GM21717 (cell line): ENCODE measurements around the gene CDH13.
"Not testable (repeated sequence)": the region's sequence is repeated elsewhere in the genome, so short reads cannot be mapped to it uniquely, and the experiment has no call there.

Experiments used
- ATAC-seq: cut with Tn5 transposase; IDR thresholded peaks from one replicate; pipeline ENCODE4 v1.9.1; 2021; ENCODE audit warnings: mild to moderate bottlenecking, moderate library complexity; ENCODE audit not compliant: unreplicated experiment

The CDH13 gene

DNA sequence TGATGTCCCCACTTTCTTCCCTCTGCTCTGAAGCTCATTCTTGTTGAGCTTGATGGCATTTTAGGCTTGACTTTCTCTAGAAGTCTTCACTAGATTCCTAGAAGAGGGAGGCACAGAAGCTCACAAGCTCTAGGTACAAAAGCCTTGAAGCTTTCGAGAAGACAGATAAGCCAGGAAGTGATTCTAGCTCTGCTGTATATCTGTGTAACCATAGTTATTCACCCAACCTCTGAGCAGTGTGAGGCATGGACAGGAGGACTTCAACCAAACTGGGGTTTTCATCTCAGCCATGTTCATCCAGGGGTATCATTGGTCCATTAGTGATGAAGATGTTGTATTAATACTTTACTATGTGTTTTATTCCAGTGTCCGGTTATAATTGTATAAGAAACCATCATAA, 299.7 kb downstream of the CDH13 start:
- ATAC-seq, result no peak

DNA sequence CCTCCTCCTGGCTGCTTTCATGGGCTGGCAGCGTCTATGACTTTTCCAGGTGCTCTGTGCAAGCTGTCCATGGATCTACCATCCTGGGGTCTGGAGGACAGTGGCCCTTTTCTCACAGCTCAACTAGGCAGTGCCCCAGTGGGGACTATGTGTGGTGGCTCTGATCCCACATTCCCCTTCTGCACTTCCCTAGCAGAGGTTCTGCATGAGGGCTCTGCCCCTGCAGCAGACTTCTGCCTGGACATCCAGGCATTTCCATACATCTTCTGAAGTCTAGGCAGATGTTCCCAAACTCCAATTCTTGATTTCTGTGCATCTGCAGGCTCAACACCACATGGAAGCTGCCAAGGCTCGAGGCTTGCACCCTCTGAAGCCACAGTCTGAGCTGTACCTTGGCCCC, 307.2 kb downstream of the CDH13 start:
- not testable (repeated sequence) for ATAC-seq

DNA sequence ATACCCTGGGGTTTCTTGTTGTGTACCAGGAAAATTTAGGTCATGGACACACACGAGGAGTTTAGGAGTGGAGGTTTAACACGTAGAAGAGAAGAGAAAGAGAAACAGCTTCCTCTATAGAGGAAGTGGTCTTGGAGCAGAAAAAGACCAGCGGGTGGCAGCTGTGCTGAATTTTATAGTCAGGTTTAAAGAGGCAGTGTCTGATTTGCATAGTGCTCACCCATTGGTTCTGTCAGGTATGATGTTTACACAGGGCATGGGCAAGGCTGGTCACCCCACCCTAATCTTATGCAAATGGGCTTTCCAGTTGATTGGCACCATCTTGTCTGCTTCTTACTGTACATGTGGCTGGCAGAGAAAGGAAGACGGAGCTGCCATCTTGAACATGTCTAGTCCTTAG, 309.0 kb downstream of the CDH13 start:
- ATAC-seq, result no peak

DNA sequence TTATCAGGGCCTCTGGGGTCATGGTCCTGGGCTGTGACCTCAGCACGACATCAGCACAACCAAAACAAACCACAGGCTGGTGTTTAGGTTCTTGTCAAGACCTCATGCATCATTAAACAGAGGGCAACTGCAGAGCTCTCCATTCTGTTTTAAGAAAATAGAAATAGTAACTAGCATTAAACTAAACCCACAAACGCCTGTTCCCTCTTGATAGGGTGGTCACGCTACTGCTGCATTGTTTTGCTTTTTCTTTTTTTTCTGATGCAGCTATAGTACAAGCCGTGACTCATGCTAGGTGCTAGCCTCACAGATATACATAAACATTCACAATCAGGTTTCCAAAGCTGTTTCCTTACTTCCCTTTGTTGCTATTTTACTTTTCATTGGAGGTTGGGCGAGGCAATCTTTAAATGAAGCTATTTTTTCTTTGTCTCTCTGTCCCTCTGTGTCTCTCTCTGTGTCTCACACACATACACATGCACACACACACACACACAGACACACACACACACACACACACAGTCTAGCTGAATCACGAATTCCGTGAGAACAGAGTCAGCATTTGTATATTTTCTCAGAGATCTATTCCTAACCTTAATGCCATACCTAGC, 310.3 kb downstream of the CDH13 start:
- no peak for ATAC-seq

DNA sequence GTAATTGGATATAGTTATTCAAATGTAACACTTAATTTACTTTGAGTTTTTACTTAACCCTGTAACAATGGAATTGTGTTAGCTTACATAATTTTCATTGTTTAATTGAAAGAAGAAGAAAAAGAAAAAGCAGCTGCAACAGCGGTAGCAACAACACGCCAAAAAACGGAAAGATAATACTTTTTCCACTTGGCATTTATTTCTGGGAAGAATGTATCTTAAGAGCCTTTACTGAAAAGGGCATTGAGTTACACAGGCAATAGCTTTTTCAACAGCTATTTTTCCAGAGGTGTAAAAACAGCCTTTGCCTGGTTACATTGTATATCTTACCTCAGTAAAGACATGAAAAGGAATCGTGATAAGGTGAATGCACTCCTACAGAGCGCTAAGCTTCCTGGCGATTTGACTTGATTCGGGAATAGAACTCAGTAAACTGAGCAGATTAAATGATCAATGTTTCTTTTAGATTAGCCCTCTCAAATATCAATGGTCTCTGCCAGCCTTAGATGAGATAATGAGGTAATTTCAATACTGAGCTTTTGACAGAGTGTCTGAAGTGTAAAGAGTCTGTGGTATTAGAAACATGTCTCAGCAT, 311.3 kb downstream of the CDH13 start:
- no peak for ATAC-seq

DNA sequence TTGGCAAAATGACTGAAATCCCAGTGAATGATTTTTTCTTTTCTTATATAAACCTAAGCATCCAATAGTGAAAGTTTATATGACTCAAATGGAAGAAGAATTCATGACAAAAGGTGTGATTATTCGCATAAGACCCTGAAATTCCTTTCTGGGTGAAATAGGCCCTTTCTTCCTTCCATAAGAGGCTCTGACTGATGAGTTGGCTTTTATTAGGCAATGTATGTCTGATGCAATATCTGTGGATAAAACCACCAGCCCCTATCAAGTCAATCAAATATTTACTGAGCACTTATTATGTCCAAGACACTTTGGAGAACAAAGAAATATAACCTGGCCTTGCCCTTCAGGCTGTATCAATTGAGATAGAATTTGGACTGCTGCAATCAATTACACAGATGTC, 316.6 kb downstream of the CDH13 start:
- ATAC-seq, result no peak

DNA sequence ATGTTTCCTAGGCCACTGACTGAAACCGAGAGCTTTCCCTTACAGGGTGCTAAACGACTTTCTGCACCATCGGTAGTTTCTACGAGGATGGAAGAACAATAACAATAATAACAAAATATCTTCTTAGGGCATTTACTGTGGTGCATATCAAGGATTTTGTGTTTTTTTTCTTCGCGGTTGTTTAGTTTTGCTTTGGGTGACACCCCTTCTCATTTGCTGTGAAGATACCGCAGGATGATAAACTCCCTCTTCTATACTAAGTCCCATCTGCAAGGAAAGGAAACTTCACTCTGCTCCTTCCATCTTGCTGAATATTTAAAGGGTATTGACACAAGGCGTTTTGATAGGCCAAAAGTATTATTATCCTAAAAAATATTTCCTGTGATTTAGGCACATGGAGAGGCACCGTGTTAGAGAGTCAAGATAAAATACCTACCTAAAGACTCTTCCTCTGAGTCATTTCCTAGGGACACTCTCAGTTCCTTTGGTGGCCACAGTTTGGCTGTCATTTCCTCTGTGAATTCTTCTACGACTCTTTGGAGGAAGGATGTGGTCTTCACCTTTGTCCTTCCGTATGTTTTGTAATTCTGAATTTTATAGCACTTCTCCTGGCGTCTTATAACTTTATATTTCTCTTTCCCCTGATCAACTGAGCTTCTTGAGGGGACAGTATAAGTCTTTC, 318.8 kb downstream of the CDH13 start:
- ATAC-seq, result no peak

DNA sequence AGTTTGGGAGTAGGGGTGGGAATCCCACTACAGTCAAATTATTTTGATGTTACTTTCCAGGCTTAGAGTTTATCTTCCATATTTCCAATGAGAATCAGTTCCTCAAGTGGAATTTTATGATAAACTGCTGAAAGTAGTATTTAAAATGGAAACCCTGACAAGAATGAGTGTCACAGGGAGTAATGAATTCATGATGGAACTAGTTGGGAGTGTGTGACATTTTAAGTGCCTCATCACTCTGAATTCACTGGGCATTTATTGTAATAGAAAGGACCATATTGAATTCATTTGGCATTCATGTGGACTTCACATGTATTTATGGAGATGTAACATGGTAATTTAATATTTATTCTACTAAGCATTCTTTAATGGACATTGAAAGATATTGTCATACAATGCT, 320.9 kb downstream of the CDH13 start:
- ATAC-seq, result no peak

DNA sequence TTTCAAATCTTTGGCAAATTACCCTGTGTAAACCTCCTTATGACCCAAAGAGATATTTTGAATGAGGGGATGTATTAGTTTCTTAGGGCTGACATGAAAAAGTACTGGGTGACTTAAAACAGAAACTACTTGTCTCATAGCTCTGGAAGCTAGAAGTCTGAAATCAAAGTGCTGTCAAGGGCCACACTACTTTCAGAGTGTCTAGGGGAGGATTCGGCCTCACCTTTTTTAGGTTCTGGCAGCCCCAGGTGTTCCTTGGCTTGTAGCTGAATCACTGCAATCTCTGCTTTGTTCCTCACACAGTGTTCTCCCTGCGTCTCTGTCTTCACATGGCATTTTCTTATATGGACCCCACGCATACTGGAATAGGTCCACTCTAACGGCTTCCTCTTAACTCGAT, 322.2 kb downstream of the CDH13 start:
- ATAC-seq, result no peak

DNA sequence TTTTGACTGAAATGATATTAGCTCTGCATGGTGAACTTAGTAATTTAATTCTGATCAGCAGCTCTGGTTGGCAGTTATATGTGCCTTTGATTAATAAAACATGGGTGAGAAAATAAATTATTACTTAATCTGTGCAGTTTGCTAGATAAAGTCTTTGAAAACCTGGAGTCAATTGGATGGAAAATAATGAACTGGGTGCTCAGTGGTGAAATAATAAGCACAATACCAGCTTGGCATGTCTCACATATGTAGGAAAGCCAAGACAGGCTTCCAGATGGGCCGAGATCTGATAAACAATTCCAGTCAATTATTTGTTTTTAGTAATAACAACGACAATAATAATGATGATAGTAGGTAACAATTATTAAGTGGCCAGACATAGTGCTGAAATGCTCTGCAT, 326.7 kb downstream of the CDH13 start:
- no peak for ATAC-seq

DNA sequence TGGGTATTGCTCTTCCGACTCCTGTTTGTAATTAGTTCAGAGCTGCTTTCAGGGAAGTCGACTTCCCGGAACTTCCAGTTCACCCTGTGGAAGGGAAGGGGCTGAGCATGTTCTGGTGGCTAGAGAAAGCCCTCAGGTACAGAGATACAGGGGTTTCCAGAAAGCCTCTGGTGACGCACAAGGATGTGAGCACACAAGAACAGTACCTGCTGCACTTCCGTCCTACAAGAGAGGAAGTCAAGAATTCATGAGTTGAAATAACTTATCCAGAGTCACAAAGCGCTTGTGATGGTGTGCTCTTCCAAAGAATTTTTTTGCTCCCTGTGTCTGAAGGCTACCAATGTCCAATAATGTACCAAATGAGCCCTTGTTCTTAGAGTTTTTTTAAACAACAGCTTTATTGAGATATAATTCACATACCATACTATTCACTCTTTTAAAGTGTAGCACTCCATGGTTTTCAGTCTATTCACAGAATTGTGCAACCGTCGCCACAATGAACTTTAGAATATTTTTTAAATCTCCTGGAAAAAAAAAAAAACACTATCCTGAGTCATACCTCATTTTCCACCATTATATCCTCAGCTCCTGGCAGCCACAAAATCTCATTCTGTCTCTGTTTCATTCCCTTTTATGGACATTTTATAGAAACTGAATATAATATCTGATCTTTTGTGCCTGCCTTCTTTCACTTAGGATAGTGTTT, 327.6 kb downstream of the CDH13 start:
- no peak for ATAC-seq

DNA sequence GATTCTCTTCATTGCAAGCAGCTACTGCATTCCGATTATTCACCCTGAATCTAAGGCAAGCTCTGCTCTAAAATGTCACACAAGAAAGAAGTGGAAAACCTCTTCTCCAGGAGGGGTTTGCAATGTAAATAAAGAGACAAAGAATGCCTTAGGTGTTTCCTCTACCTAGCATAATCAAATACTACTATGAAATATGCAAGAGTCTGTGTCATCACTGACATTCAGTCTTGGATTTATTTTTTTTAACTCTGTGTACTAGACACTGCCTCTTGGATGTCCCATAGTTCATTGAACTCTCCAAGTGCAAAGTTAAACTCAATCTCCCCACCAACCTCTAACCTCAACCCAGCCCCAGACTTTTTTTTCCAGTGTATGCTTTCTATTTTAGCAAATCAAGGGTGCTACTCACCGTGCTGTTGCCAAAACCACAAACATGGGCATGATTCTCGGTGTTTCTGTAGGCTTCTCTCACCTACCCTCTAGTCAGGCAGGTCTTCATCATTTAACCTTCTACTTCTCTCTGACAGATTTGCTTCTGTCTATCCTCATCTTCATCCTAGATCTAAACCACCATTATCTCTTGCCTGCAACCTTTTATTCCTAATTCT, 329.1 kb downstream of the CDH13 start:
- no peak for ATAC-seq

DNA sequence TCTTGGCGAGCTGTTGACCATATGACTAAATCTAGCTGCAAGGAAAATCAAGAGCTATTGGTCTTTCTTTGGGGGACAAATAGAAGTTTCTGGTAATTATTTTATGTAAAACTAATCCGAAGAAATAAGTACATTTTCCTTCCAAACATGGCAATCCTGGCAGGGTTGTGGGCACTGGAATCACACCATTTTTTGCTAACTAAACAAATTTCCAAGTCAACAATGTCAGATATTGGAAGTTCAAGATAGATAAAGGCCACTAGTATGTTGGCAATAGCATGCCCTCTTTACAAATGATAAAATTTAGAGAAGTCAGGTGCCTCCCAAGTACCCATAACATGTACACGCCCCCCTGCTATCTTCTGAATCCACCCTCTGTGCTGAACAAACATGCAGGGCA, 330.4 kb downstream of the CDH13 start:
- ATAC-seq, result no peak

DNA sequence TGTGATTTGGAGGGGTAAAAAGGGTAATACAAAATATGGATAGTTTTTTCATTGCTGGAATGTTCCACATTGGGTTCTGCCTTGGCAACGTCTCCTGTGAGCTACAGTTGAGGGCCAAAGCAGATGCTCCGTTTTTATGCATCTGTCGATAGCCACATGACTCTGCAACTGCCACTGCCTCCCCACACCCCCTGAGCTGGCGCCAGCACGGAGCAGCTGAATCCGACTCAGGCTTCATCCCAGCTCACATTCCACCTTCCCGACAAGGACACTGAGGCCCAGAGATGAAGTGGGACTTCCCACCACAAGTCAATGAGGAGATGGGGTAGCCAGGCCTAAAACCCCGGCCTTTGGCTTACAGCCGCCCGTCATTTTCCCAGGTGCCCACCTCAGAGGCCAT, 334.1 kb downstream of the CDH13 start:
- ATAC-seq, result no peak

DNA sequence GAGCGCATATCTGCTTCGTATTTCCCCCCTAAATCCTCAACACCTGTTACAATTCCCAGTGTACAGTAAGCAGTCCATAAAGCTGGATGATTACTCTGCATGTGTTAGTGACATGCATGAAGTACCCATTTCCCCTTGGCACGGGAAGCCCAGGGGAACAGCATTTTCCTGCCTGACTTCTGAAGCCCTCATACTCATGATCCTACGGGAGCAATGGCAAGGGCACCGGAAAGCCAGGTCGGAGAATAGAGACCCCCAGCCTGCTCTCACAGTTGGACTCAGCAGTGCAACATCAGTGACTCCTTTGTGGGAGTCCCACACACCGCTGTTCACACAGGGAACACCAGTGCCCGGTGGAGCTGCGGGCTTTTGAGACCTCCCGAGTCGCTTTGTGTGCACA, 336.9 kb downstream of the CDH13 start:
- ATAC-seq, result no peak

DNA sequence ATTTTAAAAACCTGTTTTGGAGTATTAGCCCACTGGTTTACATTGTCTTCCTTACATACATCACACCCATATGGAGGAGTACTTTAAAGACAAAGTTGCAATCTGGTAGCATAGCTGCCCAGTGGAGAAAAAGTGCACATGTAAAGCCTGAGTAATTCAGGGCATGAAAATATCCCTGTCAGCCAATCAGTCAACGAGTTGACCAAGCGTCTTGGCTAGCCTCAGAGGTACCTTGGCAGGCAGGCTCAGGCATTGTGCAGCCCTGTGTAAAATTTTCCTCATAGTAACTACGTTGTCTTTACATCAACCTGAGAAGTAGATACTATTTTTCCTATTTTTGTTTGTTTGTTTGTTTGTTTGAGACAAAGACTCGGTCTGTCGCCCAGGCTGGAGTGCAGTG, 339.0 kb downstream of the CDH13 start:
- no peak for ATAC-seq

DNA sequence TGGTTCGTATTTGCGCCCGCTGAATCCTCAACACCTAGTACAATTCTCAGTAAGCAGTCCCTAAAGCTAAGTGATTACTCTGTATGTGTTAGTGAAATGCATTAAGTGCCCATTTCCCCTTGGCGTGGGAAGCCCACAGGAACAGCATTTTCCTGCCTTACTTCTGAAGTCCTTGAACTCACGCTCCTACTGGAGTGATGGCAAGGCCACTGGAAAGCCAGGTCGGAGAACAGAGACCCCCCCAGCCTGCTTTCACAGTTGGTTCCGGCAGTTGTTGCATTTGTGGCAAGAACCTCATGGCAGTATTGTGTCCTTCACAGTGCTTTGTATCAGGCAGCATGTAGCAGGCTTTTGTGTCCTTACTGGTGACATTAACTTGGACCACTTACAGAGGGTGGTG, 340.7 kb downstream of the CDH13 start:
- ATAC-seq, result no peak

DNA sequence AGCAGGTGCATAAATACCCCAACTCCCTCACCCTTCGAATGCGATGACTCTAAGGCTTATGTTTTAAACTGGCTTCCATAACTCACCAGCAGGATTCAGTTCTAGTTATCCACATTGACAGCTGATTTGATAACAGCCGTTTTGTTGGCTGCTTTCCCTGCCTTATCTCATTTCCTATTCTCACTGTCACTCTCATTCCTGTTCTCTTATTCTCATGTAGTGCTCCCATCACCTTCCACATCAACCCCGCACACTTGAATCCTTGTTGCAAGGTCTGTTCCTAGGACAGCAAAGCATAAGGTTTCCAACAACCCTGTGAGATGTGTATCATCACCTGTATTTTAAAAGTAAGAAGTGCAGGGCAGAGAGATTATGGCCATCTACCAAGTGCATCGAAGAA, 344.4 kb downstream of the CDH13 start:
- no peak for ATAC-seq

DNA sequence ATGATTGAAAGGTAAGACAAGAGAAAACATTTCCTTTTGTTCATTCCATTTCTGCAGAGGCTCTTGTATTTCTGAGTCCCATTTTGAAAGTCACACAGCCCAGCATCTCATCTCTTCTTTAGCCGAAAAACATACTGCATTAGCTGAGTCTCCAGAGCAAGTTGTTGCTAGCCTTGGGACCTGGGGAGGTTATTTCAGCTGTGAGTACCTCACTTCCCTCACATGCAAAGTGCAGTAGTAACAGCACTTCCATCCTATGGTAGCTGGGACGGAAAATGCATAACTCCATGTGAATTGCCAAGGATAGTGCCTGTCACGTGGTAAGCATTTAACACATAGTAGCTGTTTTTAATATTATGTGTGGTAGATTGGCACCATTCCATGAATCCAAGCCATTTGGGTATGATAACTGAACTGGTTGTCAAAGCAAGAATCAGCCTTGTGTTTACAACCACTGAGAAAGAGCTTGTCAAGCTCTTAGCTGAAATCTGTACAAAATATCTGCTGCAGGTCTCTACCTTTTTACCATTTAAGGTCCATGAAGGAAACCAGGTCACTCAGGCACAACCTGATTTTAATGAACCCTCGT, 345.7 kb downstream of the CDH13 start:
- no peak for ATAC-seq

DNA sequence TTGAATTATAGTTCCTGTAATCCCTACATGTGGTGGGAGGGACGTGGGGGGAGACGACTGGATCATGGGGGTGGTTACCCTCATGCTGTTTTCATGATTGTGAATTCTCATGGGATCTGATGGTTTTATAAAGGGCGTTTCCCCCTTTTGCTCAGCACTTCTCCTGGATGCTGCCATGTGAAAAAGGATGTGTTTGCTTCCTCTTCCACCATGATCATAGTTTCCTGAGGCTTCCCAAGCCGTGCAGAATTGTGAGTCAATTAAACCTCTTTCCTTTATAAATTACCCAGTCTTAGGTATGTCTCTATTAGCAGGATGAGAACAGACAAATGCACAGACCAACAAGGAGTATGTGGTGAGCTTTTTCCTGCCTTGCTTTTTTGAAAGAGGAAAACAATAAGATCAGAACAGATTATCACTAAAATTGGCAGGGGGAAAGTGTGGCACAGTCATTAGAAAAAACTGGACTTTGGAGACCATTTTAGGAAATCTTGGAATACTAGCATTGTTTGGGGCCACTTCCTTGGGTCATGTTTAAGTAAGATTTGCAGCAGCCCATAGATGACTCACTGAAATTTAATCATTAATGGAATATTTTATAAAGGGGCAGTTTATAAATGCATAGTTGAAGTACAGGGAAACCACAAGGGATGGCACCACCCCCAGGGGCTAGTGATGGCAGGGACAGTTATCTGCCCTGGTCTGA, 352.8 kb downstream of the CDH13 start:
- no peak for ATAC-seq

DNA sequence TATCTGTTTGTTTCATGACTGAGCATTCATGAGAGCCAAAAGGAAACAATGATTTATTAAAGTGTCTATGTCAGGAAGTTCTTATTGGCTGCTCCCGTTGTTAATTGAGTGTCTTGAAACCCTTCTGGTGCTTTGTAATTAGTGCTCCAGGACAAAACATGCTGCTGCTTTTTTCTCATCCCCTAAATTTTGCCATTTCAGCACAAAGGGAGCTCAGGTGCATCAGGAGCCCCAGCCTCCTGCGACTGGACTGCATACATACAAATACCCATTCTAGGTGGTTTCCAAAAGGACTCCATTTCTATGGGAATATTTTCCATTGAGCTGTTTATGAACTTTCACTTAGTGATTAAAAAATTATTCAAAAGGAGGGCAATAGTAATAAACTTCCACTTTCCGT, 354.0 kb downstream of the CDH13 start:
- ATAC-seq, result no peak
